Endothelial cell of umbilical vein (primary cell): Measurements from ENCODE around the gene PCLO. TPM values are rescaled to one million over a fixed set of nuclear protein-coding genes. Genes with fewer than 3 reads are reported as not detected.

Source experiments
- BruUV-seq: library from RNA; stranded (reverse); fragments of 400-500 nt; replicated peaks from 2 replicates; lab custom pipeline; 2021; lab: Mats Ljungman, UMichigan
- CTCF ChIA-PET: fragments of 300-600, 350-600 bp; sonication (Branson Sonifier 250); formaldehyde crosslinking; loops from one replicate; lab custom pipeline; 2021; ENCODE audit warnings: antibody characterized with exemption, inconsistent platforms; lab: Charles Lee
- POLR2A ChIA-PET: fragments of 300-600, 350-600 bp; sonication (Branson Sonifier 250); formaldehyde crosslinking; loops from one replicate; lab custom pipeline; 2021; ENCODE audit warnings: antibody characterized with exemption, inconsistent platforms; lab: Charles Lee
- DNase-seq: peaks from one replicate; pipeline ENCODE4 v3.0.0-alpha.2; 2011; ENCODE audit warnings: low read depth, low spot score
- FAIRE-seq: peaks from 2 replicates; lab custom pipeline; 2011; peaks lifted over from hg19 to GRCh38; lab: Jason Lieb, UNC
- H2AFZ ChIP-seq: 2 replicates; pipeline ENCODE4 v1.6.0; 2012; ENCODE audit warnings: low read depth, low read length, control low read depth, inconsistent platforms
- H3K27ac ChIP-seq: 2 replicates; pipeline ENCODE4 v1.5.1; 2011; ENCODE audit warnings: low read depth, mild to moderate bottlenecking, control low read depth, low read length, moderate library complexity; ENCODE audit not compliant: insufficient read depth
- H3K27me3 ChIP-seq, 2 experiments: 2 replicates each; pipeline versions ENCODE4 v1.6.0 to v1.6.1; 2011; ENCODE audit warnings: low read length in 2 of 2, mixed read lengths in 1 of 2; ENCODE audit not compliant: control insufficient read depth in 2 of 2, insufficient read depth in 2 of 2
- H3K36me3 ChIP-seq, 2 experiments: 2 replicates in 1 of 2; 3 replicates in 1 of 2; pipeline ENCODE4 v1.5.1; 2011; ENCODE audit warnings: low read length in 2 of 2, mild to moderate bottlenecking in 1 of 2, moderate library complexity in 1 of 2; ENCODE audit not compliant: control insufficient read depth in 2 of 2, insufficient read depth in 2 of 2; ENCODE audit errors: extremely low read depth in 1 of 2
- H3K4me1 ChIP-seq: 3 replicates; pipeline ENCODE4 v1.5.1; 2011; ENCODE audit warnings: mild to moderate bottlenecking, low read length; ENCODE audit not compliant: control insufficient read depth, insufficient read depth; ENCODE audit errors: extremely low read depth
- H3K4me2 ChIP-seq: 2 replicates; pipeline ENCODE4 v1.6.1; 2011; ENCODE audit warnings: low read length, control low read depth, mixed read lengths; ENCODE audit not compliant: insufficient read depth
- H3K4me3 ChIP-seq, 3 experiments: fragments of 200-600 bp in 1 of 3; sonication (generic), shearing (Covaris generic) in 1 of 3; replicated peaks in 1 of 3; 2 replicates each; pipeline ENCODE4 v1.5.1; 2011 to 2016; ENCODE audit warnings: control low read depth in 3 of 3, low read length in 3 of 3, mild to moderate bottlenecking in 2 of 3, inconsistent platforms in 1 of 3, low read depth in 1 of 3, moderate library complexity in 1 of 3; ENCODE audit not compliant: insufficient read depth in 1 of 3
- H3K79me2 ChIP-seq: 2 replicates; pipeline ENCODE4 v1.6.0; 2012; ENCODE audit warnings: low read length, inconsistent platforms; ENCODE audit not compliant: control insufficient read depth, insufficient read depth
- H3K9ac ChIP-seq: replicated peaks from 2 replicates; pipeline ENCODE3; 2011; ENCODE audit warnings: low read length, control low read depth; ENCODE audit not compliant: insufficient read depth; ENCODE audit errors: extremely low read depth
- H3K9me1 ChIP-seq: replicated peaks from 3 replicates; pipeline ENCODE4 v1.6.0; 2011; ENCODE audit warnings: mild to moderate bottlenecking, low read length; ENCODE audit not compliant: control insufficient read depth, insufficient read depth; ENCODE audit errors: extremely low read depth
- H3K9me3 ChIP-seq: replicated peaks from 2 replicates; pipeline ENCODE4 v1.5.1; 2012; ENCODE audit warnings: low read length, inconsistent platforms; ENCODE audit not compliant: control insufficient read depth, insufficient read depth
- H4K20me1 ChIP-seq: replicated peaks from 2 replicates; pipeline ENCODE3; 2011; ENCODE audit warnings: mild to moderate bottlenecking, low read length; ENCODE audit not compliant: control insufficient read depth, insufficient read depth; ENCODE audit errors: extremely low read depth
- CTCF ChIP-seq, 2 donors: IDR thresholded peaks; 1 replicate in 1 of 2; 2 replicates in 1 of 2; pipeline ENCODE4 v1.5.1; 2011; ENCODE audit warnings: low read length in 2 of 2, mild to moderate bottlenecking in 2 of 2, moderate library complexity in 2 of 2, control low read depth in 1 of 2, inconsistent platforms in 1 of 2, low read depth in 1 of 2; ENCODE audit not compliant: insufficient read depth in 1 of 2; ENCODE audit errors: extremely low read depth in 1 of 2
- EZH2 ChIP-seq: IDR thresholded peaks from 2 replicates; pipeline ENCODE4 v1.6.1; 2012; ENCODE audit warnings: borderline replicate concordance, low read depth, mild to moderate bottlenecking, moderate library complexity, low read length, inconsistent platforms; ENCODE audit not compliant: severe bottlenecking
- GATA2 ChIP-seq: IDR thresholded peaks from 2 replicates; pipeline ENCODE4 v1.7.0; 2011; ENCODE audit warnings: low read depth, mild to moderate bottlenecking, moderate library complexity, mixed read lengths, low read length; ENCODE audit not compliant: insufficient read length, insufficient read depth
- MYC ChIP-seq: IDR thresholded peaks from one replicate; pipeline ENCODE4 v1.6.1; 2011; ENCODE audit warnings: mild to moderate bottlenecking, low read depth, low read length
- POLR2AphosphoS5 ChIP-seq: IDR thresholded peaks from 2 replicates; pipeline ENCODE4 v1.6.1; 2012; ENCODE audit warnings: low read depth, mild to moderate bottlenecking, control low read depth, low read length, moderate library complexity; ENCODE audit not compliant: insufficient read depth
- dilution Hi-C: fragments of 300-500 bp; cut with MboI; formaldehyde crosslinking; loops from one replicate; pipeline ENCODE4 v1.15.0; 2019; ENCODE audit warnings: low sequenced_read_pairs; ENCODE audit not compliant: extremely low pct_ligation_motif_present
- intact Hi-C: fragments of 100-400 bp; cut with micrococcal nuclease; formaldehyde crosslinking; loops from one replicate; pipeline ENCODE4 v1.10.0; 2022
- polyA plus RNA-seq, 4 experiments: library from polyadenylated mRNA; depleted of rRNA in 3 of 4; stranded (reverse) in 3 of 4; unstranded in 1 of 4; fragments of >200 nt; gene quantifications; 2 replicates each; pipeline versions ENCODE4 v1.2.1 to v1.2.3, GENCODE V29; 2011 to 2012; ENCODE audit warnings: missing spikeins in 1 of 4
- total RNA-seq: library from RNA; stranded (reverse); gene quantifications from 2 replicates; pipeline ENCODE4 v1.2.3, GENCODE V29; 2021

PCLO gene
- total and polyA plus RNA-seq, 2 donors (not counting 3 experiments of a cell fraction or from before 2014, with no cell fraction given), result 0.04 to 0.75 TPM

GRCh38 chr7:82906502-82906901, 256.2 kb downstream of the PCLO start:
- no TSS peak for BruUV-seq

More at GRCh38 chr7:82906502-82906901, 256.2 kb downstream of the PCLO start:
- no peaks in the 10 kb centered on the region for H3K79me2 ChIP-seq
- no peaks in the 10 kb centered on the region for H3K9me3 ChIP-seq
- H3K9me1 ChIP-seq, result no peaks in the 10 kb centered on the region
- no peak overlapping the region for H2AFZ ChIP-seq
- no peaks in the 10 kb centered on the region for H3K36me3 ChIP-seq
- FAIRE-seq (no peak), DNase-seq (no peak)
- H3K4me1 ChIP-seq, result no peaks in the 10 kb centered on the region
- no peak overlapping the region for H3K4me2 ChIP-seq
- no peak overlapping the region for H3K4me3 ChIP-seq
- TF ChIP-seq CTCF (IDR thresholded peaks at IDR 0.05; ENCODE audit: extremely low read depth in 1 of 2, insufficient read depth in 1 of 2, low read depth in 1 of 2, low read length in 2 of 2) (no peak), EZH2 (no peak), POLR2AphosphoS5 (no peak), GATA2 (no peak), MYC (no peak)
- H3K27ac ChIP-seq, result no peak overlapping the region
- intact Hi-C loops, result no loop called here
- dilution Hi-C loops, result no loop called here
- H3K27me3 ChIP-seq, result no peaks in the 10 kb centered on the region
- ChIA-PET CTCF (no interaction called here), POLR2A (no interaction called here)
- no peak overlapping the region for H3K9ac ChIP-seq
- no peaks in the 10 kb centered on the region for H4K20me1 ChIP-seq
